ENCODE data around the gene NXN.
A peak's percentile ranks its signal among the peaks of the same experiment; 100 is the strongest.

Gene NXN

DNA sequence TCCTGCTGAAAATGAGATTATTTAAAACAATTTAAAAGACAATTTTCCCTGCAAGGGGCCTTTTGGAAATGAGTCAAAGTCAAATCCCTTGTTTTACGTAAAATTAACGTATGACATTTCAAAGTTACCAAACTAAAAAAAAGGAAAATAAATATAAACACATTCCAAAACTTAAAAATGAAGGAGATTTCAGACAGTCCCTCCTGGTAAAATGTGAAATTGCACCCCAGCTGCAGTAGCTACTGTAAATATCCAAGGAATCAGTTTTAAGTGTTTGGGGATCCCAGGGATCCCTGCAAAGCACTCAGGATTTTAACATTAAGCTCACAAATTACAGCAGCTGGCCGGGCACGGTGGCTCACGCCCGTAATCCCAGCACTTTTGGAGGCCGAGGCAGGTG is 63.3 kb downstream of the NXN start:
- H2BK12ac ChIP-seq (ENCODE audit: low read length in 2 of 2): no peak overlapping the region
- H3K14ac ChIP-seq (ENCODE audit: low read length in 2 of 2): no peak overlapping the region
- H3K27me3 ChIP-seq (ENCODE audit: control insufficient read depth in 1 of 2, insufficient read depth in 1 of 2, low read length in 2 of 2): no peaks in the 10 kb centered on the region
- H3K9ac ChIP-seq (ENCODE audit: low read length): peak overlapping the region; percentile 69
- no peaks in the 10 kb centered on the region for H3K9me3 ChIP-seq (ENCODE audit: control insufficient read depth, low read length)
- no peak overlapping the region for H2BK120ac ChIP-seq (ENCODE audit: low read depth, low read length)
- WGBS: 76% methylated on average over 5 of the region's 7 CpGs
- H3K36me3 ChIP-seq (ENCODE audit: control insufficient read depth in 1 of 2, insufficient read depth in 2 of 2, low read depth in 1 of 2, low read length in 2 of 2): peaks cover 0 to 19% of the 10 kb centered on the region in 2 experiments
- H3K4me1 ChIP-seq (ENCODE audit: control insufficient read depth, insufficient read depth, low read depth, low read length): peaks cover 19% of the 10 kb centered on the region
- no peak overlapping the region for H3K27ac ChIP-seq (ENCODE audit: low read length, poor library complexity, severe bottlenecking)
- peaks cover 52% of the 10 kb centered on the region for H3K79me1 ChIP-seq (replicated peaks; ENCODE audit: low read length, poor library complexity, severe bottlenecking)
- no peak overlapping the region for H2AFZ ChIP-seq (ENCODE audit: low read depth, low read length)
- H4K8ac ChIP-seq (ENCODE audit: low read length): no peak overlapping the region
- DNase-seq: no peak
- no peak overlapping the region for H2AK5ac ChIP-seq (ENCODE audit: low read length, severe bottlenecking)
- no peak overlapping the region for H3K4ac ChIP-seq (ENCODE audit: low read depth in 1 of 2, low read length in 2 of 2)
- H3K18ac ChIP-seq (ENCODE audit: low read depth in 1 of 2, low read length in 2 of 2): no peak overlapping the region
- no peak overlapping the region for H4K91ac ChIP-seq (ENCODE audit: low read length)
- no peak overlapping the region for H2BK15ac ChIP-seq (ENCODE audit: low read depth, poor library complexity, severe bottlenecking)
- H3K4me2 ChIP-seq (ENCODE audit: low read length, poor library complexity, severe bottlenecking): no peak overlapping the region
- H3K23ac ChIP-seq (ENCODE audit: low read length in 2 of 2): no peak overlapping the region
- no peak overlapping the region for H3K4me3 ChIP-seq (ENCODE audit: insufficient read depth in 1 of 2, low read depth in 1 of 2, low read length in 2 of 2)
- no peak overlapping the region for H2BK5ac ChIP-seq (ENCODE audit: low read depth, low read length, poor library complexity, severe bottlenecking)

DNA sequence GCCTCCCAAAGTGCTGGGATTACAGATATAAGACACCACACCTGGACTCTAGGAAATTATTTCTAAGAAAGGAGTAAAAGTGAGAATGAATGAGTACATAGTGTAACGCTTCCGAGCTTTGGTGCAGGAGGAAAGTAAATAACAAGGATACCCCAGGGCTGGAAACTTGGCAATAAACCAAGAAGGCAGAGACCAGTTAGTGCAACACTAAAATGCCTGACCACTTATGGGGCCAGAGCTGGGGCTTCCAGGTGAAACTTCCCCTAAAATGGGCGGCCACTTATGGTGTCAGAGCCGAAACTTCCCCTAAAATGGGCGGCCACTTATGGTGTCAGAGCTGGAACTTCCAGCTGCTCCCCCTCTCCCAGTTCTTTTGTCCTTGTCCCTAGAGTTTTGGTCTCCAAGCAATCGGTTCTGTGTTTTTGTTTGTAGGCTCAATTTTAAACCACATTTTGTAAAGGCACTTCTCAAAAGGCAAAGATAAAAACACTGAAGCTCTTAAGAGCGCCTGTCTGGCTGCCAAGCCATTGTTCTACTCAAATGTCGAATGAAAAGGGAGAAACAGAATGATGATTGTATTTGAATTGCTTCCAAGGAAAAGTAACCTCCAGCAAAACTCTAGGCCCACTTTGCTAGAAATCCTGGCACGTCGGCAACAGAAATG is 63.9 kb downstream of the NXN start:
- Histone ChIP-seq H3K79me1 (replicated peaks; ENCODE audit: low read length, poor library complexity, severe bottlenecking) (peaks cover 50% of the 10 kb centered on the region), H3K27ac (ENCODE audit: low read length, poor library complexity, severe bottlenecking) (no peak overlapping the region), H2BK15ac (ENCODE audit: low read depth, poor library complexity, severe bottlenecking) (no peak overlapping the region), H2BK5ac (ENCODE audit: low read depth, low read length, poor library complexity, severe bottlenecking) (no peak overlapping the region), H3K27me3 (ENCODE audit: control insufficient read depth in 1 of 2, insufficient read depth in 1 of 2, low read length in 2 of 2) (no peaks in the 10 kb centered on the region), H4K8ac (ENCODE audit: low read length) (no peak overlapping the region), H2BK120ac (ENCODE audit: low read depth, low read length) (no peak overlapping the region), H2AFZ (ENCODE audit: low read depth, low read length) (no peak overlapping the region), H3K9me3 (ENCODE audit: control insufficient read depth, low read length) (no peaks in the 10 kb centered on the region), H3K9ac (ENCODE audit: low read length) (peak overlapping the region; percentile 69), H3K18ac (ENCODE audit: low read depth in 1 of 2, low read length in 2 of 2) (peak overlapping the region in 1 of 2 experiments; percentile 34), H4K91ac (ENCODE audit: low read length) (no peak overlapping the region), H3K23ac (ENCODE audit: low read length in 2 of 2) (no peak overlapping the region), H3K4ac (ENCODE audit: low read depth in 1 of 2, low read length in 2 of 2) (no peak overlapping the region), H3K4me3 (ENCODE audit: insufficient read depth in 1 of 2, low read depth in 1 of 2, low read length in 2 of 2) (no peak overlapping the region), H2AK5ac (ENCODE audit: low read length, severe bottlenecking) (no peak overlapping the region), H2BK12ac (ENCODE audit: low read length in 2 of 2) (no peak overlapping the region), H3K4me2 (ENCODE audit: low read length, poor library complexity, severe bottlenecking) (no peak overlapping the region), H3K4me1 (ENCODE audit: control insufficient read depth, insufficient read depth, low read depth, low read length) (peaks cover 14% of the 10 kb centered on the region), H3K36me3 (ENCODE audit: control insufficient read depth in 1 of 2, insufficient read depth in 2 of 2, low read depth in 1 of 2, low read length in 2 of 2) (peaks cover 0 to 19% of the 10 kb centered on the region in 2 experiments), H3K14ac (ENCODE audit: low read length in 2 of 2) (no peak overlapping the region)
- WGBS: 83% methylated on average over 10 of the region's 10 CpGs
- DNase-seq: no peak

DNA sequence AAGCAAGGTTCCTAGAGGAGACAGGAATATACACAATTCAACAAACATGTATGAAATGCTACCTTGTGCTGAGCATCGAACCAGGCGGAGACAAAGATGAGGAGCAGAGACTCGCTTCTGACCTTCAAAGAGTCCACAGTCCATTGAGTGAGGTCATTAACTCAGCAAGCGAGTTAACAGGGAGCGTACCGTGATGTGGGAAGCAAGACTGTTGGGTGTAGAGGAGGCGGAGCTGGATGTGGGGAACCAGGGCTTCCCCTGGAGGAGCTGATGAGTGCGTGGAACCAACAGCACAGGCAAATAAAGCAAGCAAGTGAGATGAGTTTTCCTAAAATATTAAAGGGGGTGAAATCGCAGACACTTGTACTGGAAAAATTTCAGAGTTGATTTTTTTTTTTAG is 65.0 kb downstream of the NXN start:
- Histone ChIP-seq H2BK12ac (ENCODE audit: low read length in 2 of 2) (no peak overlapping the region), H3K14ac (ENCODE audit: low read length in 2 of 2) (no peak overlapping the region), H3K18ac (ENCODE audit: low read depth in 1 of 2, low read length in 2 of 2) (no peak overlapping the region), H2BK5ac (ENCODE audit: low read depth, low read length, poor library complexity, severe bottlenecking) (no peak overlapping the region), H3K27ac (ENCODE audit: low read length, poor library complexity, severe bottlenecking) (no peak overlapping the region), H2AK5ac (ENCODE audit: low read length, severe bottlenecking) (no peak overlapping the region), H4K8ac (ENCODE audit: low read length) (no peak overlapping the region), H2BK15ac (ENCODE audit: low read depth, poor library complexity, severe bottlenecking) (no peak overlapping the region), H2BK120ac (ENCODE audit: low read depth, low read length) (no peak overlapping the region), H4K91ac (ENCODE audit: low read length) (no peak overlapping the region), H3K4ac (ENCODE audit: low read depth in 1 of 2, low read length in 2 of 2) (no peak overlapping the region), H2AFZ (ENCODE audit: low read depth, low read length) (no peak overlapping the region), H3K4me2 (ENCODE audit: low read length, poor library complexity, severe bottlenecking) (no peak overlapping the region), H3K9ac (ENCODE audit: low read length) (no peak overlapping the region), H3K9me3 (ENCODE audit: control insufficient read depth, low read length) (no peaks in the 10 kb centered on the region), H3K23ac (ENCODE audit: low read length in 2 of 2) (no peak overlapping the region), H3K4me3 (ENCODE audit: insufficient read depth in 1 of 2, low read depth in 1 of 2, low read length in 2 of 2) (no peak overlapping the region), H3K4me1 (ENCODE audit: control insufficient read depth, insufficient read depth, low read depth, low read length) (peaks cover 11% of the 10 kb centered on the region), H3K79me1 (replicated peaks; ENCODE audit: low read length, poor library complexity, severe bottlenecking) (peaks cover 45% of the 10 kb centered on the region), H3K36me3 (ENCODE audit: control insufficient read depth in 1 of 2, insufficient read depth in 2 of 2, low read depth in 1 of 2, low read length in 2 of 2) (peaks cover 0 to 9% of the 10 kb centered on the region in 2 experiments), H3K27me3 (ENCODE audit: control insufficient read depth in 1 of 2, insufficient read depth in 1 of 2, low read length in 2 of 2) (no peaks in the 10 kb centered on the region)
- 96% methylated on average over 9 of the region's 9 CpGs for WGBS
- DNase-seq: no peak

DNA sequence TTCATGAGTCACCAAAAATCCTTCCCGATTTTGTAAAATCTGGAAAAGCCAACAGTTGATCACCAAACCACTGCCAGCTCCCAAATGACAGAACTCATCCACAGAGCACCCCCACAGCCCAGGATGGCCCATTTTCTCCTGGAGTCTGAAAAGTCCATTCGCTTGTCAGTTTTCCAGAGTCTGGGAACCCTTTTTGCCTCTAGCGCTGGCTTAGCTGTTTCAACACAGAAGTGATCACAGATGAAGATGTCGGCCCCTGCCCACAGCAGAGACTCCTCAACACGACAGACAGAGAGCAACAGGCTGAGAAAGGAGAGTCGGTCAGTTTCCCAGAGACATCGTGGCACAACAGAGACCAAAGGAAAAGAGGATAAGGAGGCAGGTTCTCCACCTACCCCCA is 66.4 kb downstream of the NXN start:
- WGBS: 79% methylated on average over 7 of the region's 7 CpGs
- H4K8ac ChIP-seq (ENCODE audit: low read length): no peak overlapping the region
- H3K4me2 ChIP-seq (ENCODE audit: low read length, poor library complexity, severe bottlenecking): no peak overlapping the region
- H3K4ac ChIP-seq (ENCODE audit: low read depth in 1 of 2, low read length in 2 of 2): no peak overlapping the region
- H3K4me1 ChIP-seq (ENCODE audit: control insufficient read depth, insufficient read depth, low read depth, low read length): peaks cover 11% of the 10 kb centered on the region
- H3K27me3 ChIP-seq (ENCODE audit: control insufficient read depth in 1 of 2, insufficient read depth in 1 of 2, low read length in 2 of 2): no peaks in the 10 kb centered on the region
- peaks cover 44% of the 10 kb centered on the region for H3K79me1 ChIP-seq (replicated peaks; ENCODE audit: low read length, poor library complexity, severe bottlenecking)
- H2AFZ ChIP-seq (ENCODE audit: low read depth, low read length): no peak overlapping the region
- H3K9ac ChIP-seq (ENCODE audit: low read length): no peak overlapping the region
- H4K91ac ChIP-seq (ENCODE audit: low read length): no peak overlapping the region
- H2BK12ac ChIP-seq (ENCODE audit: low read length in 2 of 2): peak overlapping the region in 1 of 2 experiments; percentile 42
- H3K23ac ChIP-seq (ENCODE audit: low read length in 2 of 2): no peak overlapping the region
- no peak for DNase-seq
- H2BK15ac ChIP-seq (ENCODE audit: low read depth, poor library complexity, severe bottlenecking): no peak overlapping the region
- no peak overlapping the region for H2BK5ac ChIP-seq (ENCODE audit: low read depth, low read length, poor library complexity, severe bottlenecking)
- no peaks in the 10 kb centered on the region for H3K9me3 ChIP-seq (ENCODE audit: control insufficient read depth, low read length)
- no peak overlapping the region for H3K4me3 ChIP-seq (ENCODE audit: insufficient read depth in 1 of 2, low read depth in 1 of 2, low read length in 2 of 2)
- no peak overlapping the region for H3K27ac ChIP-seq (ENCODE audit: low read length, poor library complexity, severe bottlenecking)
- H2AK5ac ChIP-seq (ENCODE audit: low read length, severe bottlenecking): peak overlapping the region; percentile 63
- H3K36me3 ChIP-seq (ENCODE audit: control insufficient read depth in 1 of 2, insufficient read depth in 2 of 2, low read depth in 1 of 2, low read length in 2 of 2): peaks cover 0 to 6% of the 10 kb centered on the region in 2 experiments
- no peak overlapping the region for H3K14ac ChIP-seq (ENCODE audit: low read length in 2 of 2)
- H2BK120ac ChIP-seq (ENCODE audit: low read depth, low read length): no peak overlapping the region
- H3K18ac ChIP-seq (ENCODE audit: low read depth in 1 of 2, low read length in 2 of 2): no peak overlapping the region
